ENCODE data around the gene MEGF11.
A peak's percentile ranks its signal among the peaks of the same experiment; 100 is the strongest.

The MEGF11 gene

DNA sequence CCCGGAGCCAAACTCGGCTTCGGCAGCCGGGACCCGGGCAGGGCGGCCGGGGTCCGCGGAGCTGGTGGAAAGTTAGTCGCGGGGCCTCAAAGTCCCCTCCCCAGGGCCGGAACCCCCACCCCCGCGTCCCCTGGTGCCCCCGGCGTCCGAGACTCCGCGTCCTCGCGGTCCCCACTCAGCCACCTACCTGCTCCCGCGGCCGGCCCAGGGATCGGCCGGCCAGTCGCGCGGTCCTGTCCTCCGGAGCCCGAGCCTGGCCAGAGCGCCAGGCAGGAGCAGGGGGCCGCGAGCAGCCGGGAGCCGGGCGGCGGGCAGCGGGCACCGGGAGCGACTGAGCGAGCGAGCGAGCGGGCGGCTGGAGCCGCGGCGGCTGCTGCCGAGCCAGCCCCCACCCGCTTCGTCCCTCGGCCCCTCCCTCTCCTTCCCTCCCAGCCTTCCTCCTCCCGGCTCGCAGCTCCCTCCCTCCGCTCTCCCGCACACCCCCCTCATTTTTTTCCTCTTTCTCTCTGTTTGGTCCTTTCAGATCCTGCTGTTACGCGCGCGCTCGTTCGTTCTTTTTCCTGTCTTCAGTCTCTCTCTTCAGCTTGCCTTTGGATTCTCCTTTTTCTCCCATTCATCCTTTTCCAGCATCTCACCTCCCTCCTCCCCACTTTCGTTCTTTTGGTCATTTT, at the start of gene MEGF11:
Gene MEGF11 (minus strand): TSS at position 333 of the 671 bp plus-strand sequence. CDS start 125,347 bp downstream, outside the sequence.
- no peak for DNase-seq (ENCODE audit: low read depth)

DNA sequence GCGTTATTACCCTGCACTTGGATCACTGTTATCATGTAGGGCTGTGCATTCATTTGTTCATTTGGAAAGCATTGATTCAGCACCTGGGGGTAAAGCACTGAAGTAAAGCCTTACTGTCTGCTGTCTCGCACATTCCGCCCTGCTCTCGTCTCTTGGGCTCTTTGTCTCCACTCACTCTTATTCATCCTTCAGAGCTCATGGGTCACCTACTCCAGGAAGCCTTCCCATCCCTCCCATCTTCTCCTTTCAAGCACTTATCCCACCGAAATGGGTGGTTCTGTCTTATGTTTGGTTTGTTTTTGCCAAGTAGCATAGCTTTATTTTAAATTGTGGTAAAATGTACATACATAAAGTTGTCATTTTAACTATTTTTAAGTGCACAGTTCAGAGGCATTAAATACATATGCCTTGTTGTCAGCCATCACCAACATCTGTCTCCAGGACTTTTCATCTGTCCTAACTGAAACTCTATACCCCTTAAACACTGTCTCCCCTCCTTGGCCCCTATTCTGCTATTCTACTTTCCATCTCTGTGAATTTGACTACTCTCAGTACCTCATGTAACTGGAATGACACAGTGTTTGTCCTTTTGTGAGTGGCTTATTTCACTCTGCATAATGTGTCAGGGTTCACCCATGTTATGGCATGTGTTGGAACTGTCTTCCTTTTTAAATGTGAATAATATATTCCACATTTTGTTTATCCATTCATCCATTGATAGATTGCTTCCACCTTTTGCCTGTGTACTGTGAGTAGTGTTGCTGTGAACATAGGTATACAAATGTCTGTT, 49.1 kb upstream of the MEGF11 start:
- no peak for DNase-seq (ENCODE audit: low read depth)

DNA sequence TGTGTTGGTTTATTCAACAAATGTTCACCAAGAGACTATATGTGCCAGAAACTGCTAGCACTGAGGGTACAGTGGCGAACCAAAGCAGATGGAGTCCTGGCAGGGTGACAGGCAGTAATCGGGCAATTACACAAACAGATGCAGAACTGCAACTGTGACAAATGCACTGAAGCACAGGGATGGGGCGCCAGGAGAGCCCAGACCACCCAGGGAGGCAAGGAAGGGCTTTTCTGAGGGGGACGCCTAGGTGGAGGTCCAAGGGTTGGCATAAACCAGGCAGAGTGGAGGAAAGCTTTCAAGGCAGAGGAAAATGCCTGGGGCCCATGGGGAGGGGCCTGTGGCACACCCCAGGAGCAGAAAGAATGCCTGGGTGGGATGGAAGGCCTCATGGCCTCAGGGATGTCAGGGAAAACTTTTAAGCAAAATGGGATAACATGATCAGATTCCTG, 45.3 kb upstream of the MEGF11 start:
- DNase-seq (ENCODE audit: low read depth) = no peak

DNA sequence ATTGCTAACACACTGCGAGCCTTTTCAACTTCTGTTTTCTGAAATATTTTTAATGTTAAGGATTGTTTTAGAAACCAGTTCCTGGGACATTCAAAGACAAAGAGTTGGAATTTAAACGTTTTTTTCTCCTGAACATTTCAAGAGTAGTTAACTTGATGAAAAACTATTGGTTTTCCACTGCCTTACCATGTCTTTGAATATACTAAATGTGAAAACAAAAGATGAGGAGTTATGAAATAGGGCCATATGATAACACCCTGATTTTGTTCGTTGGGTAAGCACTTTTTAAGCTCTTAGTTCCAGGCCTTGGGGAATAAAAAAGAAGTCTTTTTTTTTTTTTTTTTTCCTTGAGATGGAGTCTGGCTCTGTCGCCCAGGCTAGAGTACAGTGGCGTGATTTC, 42.6 kb upstream of the MEGF11 start:
- DNase-seq (ENCODE audit: low read depth) = no peak

DNA sequence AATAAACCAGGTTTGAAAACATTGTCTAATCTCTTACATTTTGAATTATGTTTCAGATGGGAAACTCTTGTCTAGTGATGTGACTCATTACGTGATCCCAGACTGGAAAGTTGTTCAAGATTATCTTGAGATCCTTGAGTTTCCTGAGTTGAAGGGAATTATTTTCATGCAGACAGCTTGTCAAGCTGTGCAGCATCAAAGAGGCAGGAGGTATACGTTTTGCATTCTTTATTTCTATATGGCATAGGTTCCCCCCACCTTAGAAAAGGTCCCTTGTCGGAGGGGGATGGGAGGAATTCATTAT, 41.3 kb upstream of the MEGF11 start:
- no peak for DNase-seq (ENCODE audit: low read depth)

DNA sequence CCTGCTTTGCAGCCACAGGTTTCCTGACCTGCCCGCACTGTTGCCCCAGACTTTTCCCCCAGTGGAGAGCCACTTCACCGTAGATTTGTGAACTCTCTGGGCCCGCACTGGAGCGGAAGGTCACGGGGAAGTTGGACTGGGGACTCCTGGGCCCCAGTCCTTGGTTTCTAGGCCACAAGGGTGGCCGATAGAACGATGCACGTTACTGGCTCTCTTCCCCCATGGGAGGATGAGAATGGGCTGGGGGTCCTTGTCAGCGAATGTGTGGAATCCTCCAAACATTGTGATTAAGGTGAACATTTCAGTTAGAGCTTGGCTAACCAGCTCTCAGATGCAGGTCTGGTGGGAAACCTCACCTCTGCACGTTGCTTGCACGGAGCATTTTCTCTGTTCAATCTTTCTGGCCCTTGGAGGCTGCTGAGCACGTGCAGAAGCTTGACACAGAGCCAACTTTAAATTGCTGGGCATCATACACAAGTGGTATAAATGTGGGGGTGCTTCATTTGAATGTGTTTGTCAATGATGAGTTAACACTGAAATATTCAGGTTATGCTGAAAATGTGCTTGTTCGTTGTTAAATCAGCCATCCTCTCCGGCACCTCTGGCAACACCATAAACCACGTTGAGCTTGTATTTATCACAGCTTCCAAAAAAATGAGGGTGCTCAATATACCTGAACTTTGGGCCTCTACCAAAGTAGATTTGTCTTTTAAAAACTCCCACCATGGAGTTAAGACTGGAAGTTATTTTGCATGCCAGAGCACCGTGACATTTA, 40.8 kb upstream of the MEGF11 start:
- peak; percentile 54 for DNase-seq (ENCODE audit: low read depth)

DNA sequence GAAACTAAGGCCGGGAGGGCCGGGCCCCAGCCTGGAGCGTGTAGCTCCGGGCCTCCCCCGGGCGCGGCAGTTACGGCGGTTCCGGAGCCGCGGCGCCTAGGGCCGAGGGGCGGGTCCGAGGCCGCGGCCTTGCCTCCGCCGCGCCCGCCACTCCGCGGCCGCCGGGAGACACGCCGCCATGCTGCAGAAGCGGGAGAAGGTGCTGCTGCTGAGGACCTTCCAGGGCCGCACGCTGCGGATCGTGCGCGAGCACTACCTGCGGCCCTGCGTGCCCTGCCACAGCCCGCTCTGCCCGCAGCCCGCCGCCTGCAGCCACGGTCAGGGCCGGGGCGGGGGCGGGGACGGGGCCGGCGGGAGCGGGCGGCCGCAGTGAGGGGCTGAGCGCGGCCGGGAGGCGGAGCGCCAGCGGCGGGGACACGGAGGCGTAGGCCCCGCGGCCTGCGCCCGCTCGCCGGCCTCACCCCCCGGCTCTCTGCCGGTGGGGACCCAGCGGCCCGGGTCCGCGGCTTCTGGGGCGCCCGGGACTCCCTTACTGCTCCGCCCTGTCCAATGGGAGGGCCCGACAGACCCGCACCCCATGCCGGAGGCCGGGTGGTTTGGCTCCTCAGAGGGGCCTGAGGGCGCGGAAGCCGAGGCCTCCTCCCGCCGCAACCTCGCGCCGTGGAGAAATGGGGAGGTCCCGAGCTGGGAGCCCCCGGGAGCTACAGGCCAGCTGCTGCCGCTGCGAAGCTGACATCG, 40.0 kb upstream of the MEGF11 start, which contains the start of gene DIS3L:
Gene DIS3L (plus strand): TSS at position 150 of the 738 bp plus-strand sequence. CDS start 29 bp downstream, at position 179.
- no peak for DNase-seq (ENCODE audit: low read depth)

DNA sequence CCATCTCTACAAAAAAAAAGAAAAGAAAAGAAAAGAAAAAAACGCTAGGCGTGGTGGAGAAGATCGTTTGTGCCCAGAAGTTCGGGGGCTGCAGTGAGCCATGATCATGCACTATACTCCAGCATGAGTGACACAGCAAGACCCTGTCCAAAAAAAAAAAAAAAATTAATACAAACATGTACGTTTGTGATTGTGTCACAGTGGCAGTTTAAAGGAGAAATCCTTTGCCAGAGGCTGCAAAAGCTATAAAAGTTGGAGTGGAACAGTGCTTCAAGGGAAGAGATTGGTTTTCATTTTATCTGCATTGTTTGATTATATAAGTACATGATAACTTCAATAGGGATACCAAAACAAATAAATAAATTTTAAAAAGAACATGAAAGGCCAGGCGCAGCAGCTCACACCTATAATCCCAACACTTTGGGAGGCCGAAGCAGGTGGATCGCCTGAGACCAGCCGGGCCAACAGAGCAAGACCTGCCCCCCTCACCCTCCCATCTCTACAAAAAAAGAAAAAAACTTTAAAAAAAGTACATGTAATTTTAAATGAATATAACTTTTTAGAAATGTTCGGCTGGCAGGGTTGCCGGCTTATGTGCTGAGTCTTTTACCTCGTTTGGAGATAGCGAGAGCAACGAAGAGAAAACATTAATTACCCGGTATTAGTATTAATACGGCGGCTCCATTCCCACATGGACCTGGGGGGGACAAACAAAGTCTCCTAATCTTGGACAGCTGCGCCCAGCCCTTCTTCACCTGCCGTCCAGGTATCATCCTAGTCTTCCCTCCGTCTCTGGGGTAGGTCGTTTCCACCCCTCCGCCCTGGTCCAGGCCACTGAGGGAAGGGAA, 39.2 kb upstream of the MEGF11 start:
- DNase-seq (ENCODE audit: low read depth) = no peak

DNA sequence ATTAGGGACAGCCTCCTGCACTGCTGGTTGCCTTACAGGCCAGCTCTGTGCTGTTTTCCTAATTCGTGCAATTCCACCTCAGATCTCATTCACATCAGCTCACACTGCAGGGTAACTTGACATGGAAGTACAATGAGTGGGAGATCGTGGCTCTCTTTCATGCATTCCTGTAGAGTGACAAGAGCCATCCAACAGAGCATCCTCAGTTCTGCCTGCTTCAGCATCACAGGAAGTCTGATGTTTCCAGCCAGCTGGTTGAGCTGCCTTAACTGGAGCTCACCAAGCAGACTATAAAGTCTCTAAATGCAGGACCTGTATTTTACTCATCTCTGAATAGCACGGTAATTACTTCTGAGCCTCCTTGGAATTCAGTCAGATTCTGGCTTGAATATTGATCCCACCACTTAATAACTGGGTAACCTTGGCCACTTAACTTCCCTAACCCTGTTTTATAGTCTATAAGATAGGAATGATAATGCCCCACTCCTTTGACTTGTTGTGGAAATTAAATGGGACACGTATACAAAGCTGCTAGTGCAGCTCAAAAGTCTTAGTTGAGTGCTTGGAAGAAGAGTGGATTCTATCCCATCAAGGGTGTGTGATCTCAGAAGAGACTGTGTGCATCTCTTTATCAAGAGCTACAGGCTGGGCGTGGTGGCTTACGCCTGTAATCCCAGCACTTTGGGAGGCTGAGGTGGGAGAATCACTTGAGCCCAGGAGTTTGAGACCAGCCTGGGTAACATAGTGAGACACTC, 38.4 kb upstream of the MEGF11 start:
- DNase-seq (ENCODE audit: low read depth) = no peak

DNA sequence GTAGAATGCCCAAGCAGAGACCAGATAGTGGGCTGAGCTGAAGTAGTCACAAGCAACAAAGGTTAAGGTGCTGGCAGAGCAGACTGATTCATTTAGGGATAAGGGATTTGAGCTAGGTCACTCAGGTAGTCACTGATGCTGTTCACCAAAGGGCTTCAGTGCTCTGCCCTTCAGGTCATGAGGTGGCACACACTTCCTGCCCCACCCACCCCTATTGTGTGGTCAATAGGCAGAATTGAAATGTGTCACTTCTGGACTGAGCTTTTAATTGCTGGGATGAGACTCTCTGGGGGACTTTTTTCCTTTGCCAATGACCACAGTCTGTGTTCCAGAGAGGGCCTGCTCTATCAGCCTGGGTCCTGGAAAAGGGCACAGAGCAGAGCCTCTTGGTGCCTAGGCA, 37.0 kb upstream of the MEGF11 start:
- no peak for DNase-seq (ENCODE audit: low read depth)

DNA sequence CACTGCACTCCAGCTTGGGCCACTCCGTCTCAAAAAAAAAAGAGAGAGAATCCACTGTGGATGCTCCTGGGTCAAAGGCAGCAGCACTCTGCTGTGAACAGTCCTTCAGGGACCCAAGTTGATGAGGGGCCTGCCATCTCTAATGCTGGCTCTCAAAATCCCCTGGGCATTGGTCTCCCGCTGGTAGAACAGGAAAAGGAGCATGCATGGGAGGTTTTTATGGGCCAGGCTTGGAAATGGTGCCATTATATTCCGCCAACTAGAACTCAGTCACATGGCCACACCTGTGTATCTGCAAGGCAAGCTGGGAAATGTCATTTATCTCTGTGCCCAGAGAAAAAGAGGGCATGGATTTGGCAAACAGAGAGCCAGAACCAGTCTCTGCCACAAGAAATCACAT, 36.5 kb upstream of the MEGF11 start:
- no peak for DNase-seq (ENCODE audit: low read depth)

DNA sequence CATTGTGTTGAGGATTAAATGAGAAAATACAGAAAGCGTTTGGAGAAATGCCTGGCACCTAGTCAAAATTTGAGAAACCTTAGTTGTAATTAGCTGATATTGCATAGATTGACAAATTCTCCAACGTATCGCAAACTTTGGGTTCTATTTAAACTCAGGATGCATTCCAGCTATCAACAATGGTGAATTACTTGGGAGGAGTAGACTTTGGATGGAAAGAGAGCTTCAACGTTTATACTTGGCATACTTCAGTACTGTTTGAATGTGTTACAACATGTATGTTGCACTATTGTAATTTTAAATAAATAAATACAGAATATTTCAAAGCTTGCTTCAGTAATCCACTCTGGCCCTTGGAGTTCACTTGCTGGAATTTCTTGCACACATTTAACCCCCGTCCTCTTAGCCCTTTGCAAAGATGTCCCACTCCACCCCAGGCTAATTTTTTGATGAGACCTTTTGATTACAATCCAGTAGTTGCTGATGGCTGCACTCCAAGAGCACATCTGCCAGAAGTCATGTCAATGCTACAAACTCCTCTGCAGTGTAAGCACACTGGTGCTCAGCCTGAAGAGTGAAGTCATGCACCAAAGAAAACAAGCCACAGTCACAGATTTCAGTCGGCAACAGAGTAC, 35.1 kb upstream of the MEGF11 start:
- DNase-seq (ENCODE audit: low read depth) = no peak

DNA sequence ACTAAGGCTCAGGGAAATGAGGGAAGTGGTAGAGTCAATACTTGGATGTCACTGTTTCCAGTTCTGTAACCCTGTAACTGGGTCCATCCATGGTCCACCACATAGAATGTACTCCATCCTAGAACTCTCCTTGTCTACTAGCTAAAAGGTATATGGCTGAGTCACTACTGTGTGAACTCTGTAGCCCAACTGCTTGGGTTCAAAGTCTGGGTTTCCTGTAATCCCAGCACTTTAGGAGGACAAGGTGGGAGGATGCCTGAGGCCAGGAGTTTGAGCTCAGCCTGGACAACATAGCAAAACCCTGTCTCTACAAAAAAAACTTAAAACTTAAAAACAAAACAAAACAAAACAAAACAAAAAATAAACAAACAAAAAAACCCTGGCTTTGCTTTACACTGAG, 34.5 kb upstream of the MEGF11 start:
- DNase-seq (ENCODE audit: low read depth) = no peak

DNA sequence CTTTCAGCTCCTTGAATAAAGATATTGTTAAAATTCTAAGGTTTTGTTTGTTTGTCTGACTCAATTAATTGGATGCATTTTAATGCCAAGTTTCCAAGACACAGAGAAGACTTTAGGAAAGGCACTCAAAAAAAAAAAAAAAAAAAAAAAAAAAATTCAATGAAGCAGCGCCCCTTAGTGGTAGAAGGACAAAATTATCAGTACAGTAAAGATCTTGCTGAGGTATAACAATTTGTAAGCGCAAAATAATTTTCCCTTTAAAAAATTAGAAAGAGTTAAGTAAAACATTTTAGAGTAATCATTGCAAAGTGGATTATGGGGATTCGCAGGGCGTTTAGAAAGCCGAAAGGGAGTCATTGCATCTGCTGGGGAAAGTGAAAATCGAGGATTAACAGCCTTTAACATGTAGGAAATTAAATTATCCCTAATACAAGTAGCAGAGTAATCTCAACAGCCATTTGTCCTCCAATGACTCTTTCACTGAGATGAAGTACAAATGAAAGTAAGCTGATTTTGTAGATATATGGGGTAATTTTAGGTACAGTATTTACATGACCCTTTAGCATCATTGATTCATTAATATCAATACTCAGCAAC, 34.0 kb upstream of the MEGF11 start:
- no peak for DNase-seq (ENCODE audit: low read depth)

DNA sequence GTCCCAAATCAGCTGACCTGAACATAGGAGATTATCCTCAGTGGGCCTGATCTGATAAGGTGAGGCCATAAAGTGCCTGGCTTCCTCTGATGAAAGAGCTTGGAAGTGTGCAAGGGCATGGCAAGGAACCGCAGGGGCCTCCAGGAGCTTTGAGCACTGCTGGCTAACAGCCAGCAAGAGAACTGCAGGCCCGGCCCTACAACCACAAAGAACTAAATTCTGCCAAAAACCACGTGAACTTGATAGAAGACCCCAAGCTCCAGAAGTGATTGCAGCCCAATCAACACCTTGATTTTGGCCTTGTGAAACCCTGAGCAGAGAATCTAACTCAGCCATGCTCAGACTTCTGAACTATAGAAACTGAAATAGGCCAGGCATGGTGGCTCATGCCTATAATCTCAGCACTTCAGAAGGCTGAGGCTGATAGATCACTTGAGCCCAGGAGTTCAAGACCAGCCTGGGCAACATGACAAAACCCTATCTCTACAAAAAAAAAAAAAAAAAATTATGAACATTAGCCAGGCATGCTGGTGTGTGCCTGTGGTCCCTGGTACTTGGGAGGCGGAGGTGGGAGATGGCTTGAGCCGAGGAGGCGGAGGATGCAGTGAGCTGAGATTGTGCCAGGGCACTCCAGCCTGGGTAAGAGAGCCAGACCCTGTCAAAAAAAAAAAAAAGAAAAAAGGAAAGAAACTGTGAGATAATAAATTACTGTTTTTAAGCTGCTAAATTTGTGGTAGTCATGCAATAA, 32.2 kb upstream of the MEGF11 start:
- no peak for DNase-seq (ENCODE audit: low read depth)

DNA sequence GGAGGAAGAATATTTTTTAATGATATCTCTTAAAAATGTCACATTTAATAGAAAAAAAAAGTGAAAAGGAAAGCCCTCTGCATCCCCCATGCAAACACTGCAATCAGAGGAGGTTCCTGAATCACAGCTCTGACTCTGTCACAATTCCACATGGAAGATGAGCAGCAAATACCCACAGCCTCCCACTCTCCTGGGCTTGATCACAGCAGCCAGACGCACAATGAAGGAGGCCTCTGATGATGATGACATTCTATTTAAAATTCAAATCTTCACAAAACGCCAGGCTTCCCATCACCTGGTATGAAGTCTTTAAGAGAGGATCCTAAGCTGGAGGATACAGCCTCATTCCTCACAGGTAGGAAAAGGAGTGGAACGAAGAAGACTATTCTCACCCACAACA, 30.7 kb upstream of the MEGF11 start:
- no peak for DNase-seq (ENCODE audit: low read depth)

DNA sequence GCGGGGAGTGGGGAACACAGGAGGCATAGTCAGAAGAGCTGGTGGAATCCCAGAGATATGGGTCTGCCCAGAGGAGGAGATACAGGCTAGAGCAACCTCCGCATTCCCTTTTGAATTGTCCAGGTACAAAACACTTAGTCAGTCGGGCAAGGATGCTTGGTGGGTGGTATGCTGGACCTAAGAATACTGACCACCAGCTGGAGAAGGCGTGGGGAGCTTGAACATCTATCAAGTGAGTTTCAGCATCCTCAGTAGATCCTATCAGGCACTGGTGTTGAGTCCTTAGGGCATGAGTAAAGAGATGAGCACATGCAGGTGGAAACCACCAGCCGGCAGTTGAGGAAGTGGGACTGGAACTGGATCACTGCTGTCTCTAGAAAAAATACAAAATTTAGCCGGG, 25.1 kb upstream of the MEGF11 start:
- no peak for DNase-seq (ENCODE audit: low read depth)

DNA sequence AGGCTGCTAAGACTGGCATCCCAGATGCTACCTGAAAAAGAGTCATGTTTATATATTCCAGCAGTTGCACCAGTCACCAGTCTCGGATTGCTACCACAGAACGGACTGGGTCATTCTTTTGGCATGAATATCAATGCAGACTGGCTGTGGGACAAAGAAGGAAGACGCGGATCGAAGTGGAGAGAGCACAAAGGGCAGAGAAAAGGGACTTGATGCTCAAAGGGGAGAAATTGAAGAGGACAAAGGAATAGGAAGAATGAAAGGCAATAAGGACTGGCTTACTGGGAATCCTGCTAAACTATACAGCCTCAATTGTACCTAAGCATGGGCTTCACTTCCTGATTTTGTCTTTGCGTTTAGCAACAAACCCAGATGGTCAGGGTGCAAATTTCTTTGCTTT, 24.5 kb upstream of the MEGF11 start:
- no peak for DNase-seq (ENCODE audit: low read depth)

DNA sequence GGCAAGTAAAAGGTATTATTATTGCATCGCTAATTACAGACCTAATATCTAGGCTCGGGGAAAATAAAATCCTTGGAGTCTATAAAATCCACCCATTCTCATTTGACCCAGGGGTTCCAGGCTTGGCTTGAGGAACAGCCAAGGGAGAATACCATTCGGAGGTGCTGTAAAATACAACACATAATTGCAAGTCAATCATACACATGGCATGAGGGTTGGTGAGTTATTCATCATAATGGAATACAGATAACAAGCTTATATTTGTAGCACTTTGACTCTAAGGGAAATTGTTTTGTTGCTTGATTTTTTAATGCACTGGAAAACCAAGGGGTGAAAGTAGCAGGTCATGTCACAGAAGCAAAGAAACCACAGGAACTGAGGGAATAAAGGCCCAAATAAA, 23.0 kb upstream of the MEGF11 start:
- DNase-seq (ENCODE audit: low read depth) = no peak

Data from GM04504 (cell line).